Activated T-helper 2 cell treated with anti-CD3 and anti-CD28 coated beads, Interferon-gamma antibody, Interleukin-2, Interleukin-4, amounts not matched to agents 10 μg/mL and 5 μg/mL and 100 μg/mL, durations not matched to agents 14 hours and 24 hours and 36 hours (primary cell): Measurements from ENCODE around the gene RIC8B. TPM values are rescaled to one million over a fixed set of nuclear protein-coding genes. Genes with fewer than 3 reads are reported as not detected.

ENCODE experiments used
- DNase-seq: peaks from one replicate; pipeline ENCODE4 v3.0.0; 2021; ENCODE audit warnings: low spot score
- H3K27ac Mint-ChIP-seq: one replicate; pipeline ENCODE4 v1.8.0; 2021; ENCODE audit warnings: mixed read lengths
- H3K27me3 Mint-ChIP-seq: one replicate; pipeline ENCODE4 v1.8.0; 2021; ENCODE audit warnings: low read depth, mixed read lengths
- H3K36me3 Mint-ChIP-seq: one replicate; pipeline ENCODE4 v1.8.0; 2021; ENCODE audit warnings: low read depth, mixed read lengths
- H3K4me1 Mint-ChIP-seq: one replicate; pipeline ENCODE4 v1.8.0; 2021; ENCODE audit warnings: low read depth, mixed read lengths
- H3K4me3 Mint-ChIP-seq: one replicate; pipeline ENCODE4 v1.8.0; 2021; ENCODE audit warnings: low read depth, mild to moderate bottlenecking, moderate library complexity, mixed read lengths
- H3K9me3 Mint-ChIP-seq: one replicate; pipeline ENCODE4 v1.8.0; 2021; ENCODE audit warnings: mixed read lengths
- intact Hi-C: fragments of 100-400 bp; cut with micrococcal nuclease; formaldehyde crosslinking; loops from one replicate; pipeline ENCODE4 v1.15.1; 2023
- total RNA-seq: library from RNA; stranded (reverse); gene quantifications from 2 replicates; pipeline ENCODE4 v1.2.3, GENCODE V29; 2022

Gene RIC8B
- total RNA-seq, 1 donor from 2014 or later, result 11.4 TPM

- DNase-seq, result no peak
- intact Hi-C loops, result no loop called here
- Mint-ChIP-seq H3K9me3 (no peaks in the 10 kb centered on the region), H3K27ac (no peak overlapping the region), H3K27me3 (peaks cover 3% of the 10 kb centered on the region), H3K36me3 (no peaks in the 10 kb centered on the region), H3K4me3 (no peak overlapping the region), H3K4me1 (peaks cover 29% of the 10 kb centered on the region)
Measured at GRCh38 chr12:106764738-106765137, 9.7 kb upstream of the RIC8B start.

DNA sequence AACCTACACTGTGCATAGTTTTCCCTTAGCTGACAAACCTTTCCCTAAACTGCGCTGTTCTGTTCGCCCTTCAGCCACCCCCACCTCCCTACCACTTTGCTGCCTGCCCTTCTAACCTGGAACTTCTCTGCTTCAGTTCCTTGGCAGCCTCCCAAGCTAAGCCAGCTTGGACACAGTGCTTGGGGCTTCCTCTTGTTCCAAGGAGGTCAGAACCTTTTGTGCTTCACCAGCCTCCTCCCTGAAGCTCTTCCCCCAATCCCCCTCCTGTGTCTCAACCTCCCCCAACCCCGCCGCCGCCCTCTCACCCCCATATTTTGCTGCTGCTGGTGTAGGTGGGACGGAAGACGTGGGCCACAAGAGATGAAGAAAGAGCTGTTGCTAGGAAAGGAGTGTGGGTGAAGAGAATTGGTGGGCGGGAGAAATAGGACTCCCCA is 8.1 kb upstream of the RIC8B start:
- no peak overlapping the region for H3K4me3 Mint-ChIP-seq

GRCh38 chr12:106767206-106767605 is 7.3 kb upstream of the RIC8B start:
- peaks cover 5% of the 10 kb centered on the region for H3K27me3 Mint-ChIP-seq
- no peak for DNase-seq
- no peaks in the 10 kb centered on the region for H3K36me3 Mint-ChIP-seq
- peaks cover 21% of the 10 kb centered on the region for H3K4me1 Mint-ChIP-seq
- no peak overlapping the region for H3K4me3 Mint-ChIP-seq
- intact Hi-C loops, result no loop called here
- no peaks in the 10 kb centered on the region for H3K9me3 Mint-ChIP-seq
- no peak overlapping the region for H3K27ac Mint-ChIP-seq

More for the DNA sequence above, 8.1 kb upstream of the RIC8B start:
- Mint-ChIP-seq H3K4me1 (peaks cover 21% of the 10 kb centered on the region), H3K9me3 (no peaks in the 10 kb centered on the region), H3K27me3 (peaks cover 5% of the 10 kb centered on the region), H3K27ac (no peak overlapping the region), H3K36me3 (no peaks in the 10 kb centered on the region)
- intact Hi-C loops, result no loop called here
- no peak for DNase-seq

GRCh38 chr12:106767954-106768822 is 6.3 kb upstream of the RIC8B start:
- H3K36me3 Mint-ChIP-seq, result no peaks in the 10 kb centered on the region
- DNase-seq, result no peak
- H3K4me1 Mint-ChIP-seq, result peaks cover 21% of the 10 kb centered on the region
- H3K9me3 Mint-ChIP-seq, result no peaks in the 10 kb centered on the region
- H3K27ac Mint-ChIP-seq, result no peak overlapping the region
- intact Hi-C loops, result no loop called here
- H3K4me3 Mint-ChIP-seq, result no peak overlapping the region
- peaks cover 5% of the 10 kb centered on the region for H3K27me3 Mint-ChIP-seq

- no peaks in the 10 kb centered on the region for H3K9me3 Mint-ChIP-seq
- H3K27me3 Mint-ChIP-seq, result peaks cover 5% of the 10 kb centered on the region
- no peak for DNase-seq
- H3K27ac Mint-ChIP-seq, result no peak overlapping the region
- peaks cover 21% of the 10 kb centered on the region for H3K4me1 Mint-ChIP-seq
- H3K36me3 Mint-ChIP-seq, result no peaks in the 10 kb centered on the region
- H3K4me3 Mint-ChIP-seq, result no peak overlapping the region
- intact Hi-C loops, result no loop called here
Measured at GRCh38 chr12:106769078-106769477, 5.4 kb upstream of the RIC8B start.

- intact Hi-C loops, result no loop called here
- Mint-ChIP-seq H3K4me1 (peaks cover 21% of the 10 kb centered on the region), H3K36me3 (no peaks in the 10 kb centered on the region), H3K4me3 (no peak overlapping the region), H3K27me3 (peaks cover 5% of the 10 kb centered on the region), H3K27ac (no peak overlapping the region), H3K9me3 (no peaks in the 10 kb centered on the region)
- no peak for DNase-seq
Measured at GRCh38 chr12:106769546-106769945, 4.9 kb upstream of the RIC8B start.

- Mint-ChIP-seq H3K27ac (no peak overlapping the region), H3K4me1 (peaks cover 32% of the 10 kb centered on the region), H3K9me3 (no peaks in the 10 kb centered on the region), H3K4me3 (no peak overlapping the region), H3K27me3 (peaks cover 5% of the 10 kb centered on the region), H3K36me3 (no peaks in the 10 kb centered on the region)
- no peak for DNase-seq
- intact Hi-C loops, result loop anchor here (10.0 kb wide), 1 partner anchor 417 kb away; the partner anchor contains the start of gene POLR3B
Measured at GRCh38 chr12:106771425-106771824, 3.1 kb upstream of the RIC8B start.

GRCh38 chr12:106773286-106774004 is 1.0 kb upstream of the RIC8B start:
- Mint-ChIP-seq H3K36me3 (no peaks in the 10 kb centered on the region), H3K9me3 (no peaks in the 10 kb centered on the region), H3K27ac (peak overlapping the region; percentile 92), H3K4me1 (peaks cover 18% of the 10 kb centered on the region), H3K27me3 (peaks cover 5% of the 10 kb centered on the region), H3K4me3 (peak overlapping the region; percentile 96)
- no peak for DNase-seq
- intact Hi-C loops, result loop anchor here (1.0 to 10.0 kb wide), 4 partner anchors 141 to 419 kb away; partner anchors contain the start of genes CRY1, POLR3B and TMEM263

DNA sequence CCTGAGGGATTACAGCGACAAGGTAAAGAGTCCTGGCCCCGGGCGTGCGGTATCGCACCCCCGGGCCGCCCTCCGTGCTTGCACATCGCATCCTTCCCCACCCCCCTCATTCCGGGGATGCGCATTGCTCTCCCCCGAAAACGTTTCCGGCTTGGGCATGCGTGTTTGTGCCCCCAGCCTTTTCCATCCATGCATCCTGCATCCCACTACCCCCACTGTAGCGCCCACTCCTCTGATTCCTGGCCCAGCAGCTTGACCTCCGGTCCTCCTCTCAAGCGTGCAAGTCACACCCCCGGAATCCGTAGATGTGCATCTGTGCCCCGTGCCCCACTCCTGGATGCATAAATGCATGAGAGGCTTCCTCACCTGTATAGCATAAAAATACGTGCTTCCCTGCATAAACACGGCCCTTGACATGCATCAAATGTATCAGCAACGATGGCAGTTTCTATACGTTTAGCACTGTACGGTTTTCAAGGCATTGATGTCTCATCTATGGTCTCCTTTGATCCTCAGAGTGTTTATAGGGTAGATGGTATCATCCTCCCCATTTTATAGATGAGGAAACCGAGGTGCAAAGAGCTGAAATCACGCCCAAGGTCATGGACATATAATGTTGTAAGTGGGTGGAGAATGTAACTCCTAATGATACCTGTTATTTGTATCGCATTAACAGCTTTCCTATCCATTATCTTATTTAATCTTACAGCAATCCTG is 484 bp downstream of the RIC8B start:
- Mint-ChIP-seq H3K4me1 (peaks cover 18% of the 10 kb centered on the region), H3K36me3 (no peaks in the 10 kb centered on the region), H3K27ac (peak overlapping the region; percentile 92), H3K9me3 (no peaks in the 10 kb centered on the region), H3K4me3 (peak overlapping the region; percentile 96), H3K27me3 (no peaks in the 10 kb centered on the region)
- intact Hi-C loops, result loop anchor here (1.0 to 10.0 kb wide), 4 partner anchors 140 to 420 kb away; partner anchors contain the start of genes CRY1, POLR3B and TMEM263
- peak; percentile 15 for DNase-seq

DNA sequence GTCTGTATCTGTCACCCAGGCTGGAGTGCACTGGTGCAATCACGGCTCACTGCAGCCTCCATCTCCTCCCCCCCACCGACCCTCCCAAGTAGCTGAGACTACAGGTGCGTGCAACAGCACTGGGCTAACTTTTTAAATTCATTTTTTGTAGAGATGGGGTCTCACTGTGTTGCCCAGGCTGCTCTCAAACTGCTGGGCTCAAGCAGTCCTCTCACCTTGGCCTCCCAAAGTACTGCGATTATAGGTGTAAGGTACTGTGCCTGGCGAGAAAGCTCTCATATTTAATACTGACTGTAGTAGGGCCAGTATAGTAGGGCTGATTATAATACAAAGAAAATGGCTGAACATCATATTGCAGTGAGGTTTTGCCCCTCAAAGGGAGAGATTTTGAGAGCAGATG is 2.4 kb downstream of the RIC8B start:
- Mint-ChIP-seq H3K27me3 (no peaks in the 10 kb centered on the region), H3K27ac (no peak overlapping the region), H3K36me3 (no peaks in the 10 kb centered on the region), H3K4me3 (no peak overlapping the region), H3K4me1 (peaks cover 18% of the 10 kb centered on the region), H3K9me3 (no peaks in the 10 kb centered on the region)
- no peak for DNase-seq
- intact Hi-C loops, result loop anchor here (10.0 kb wide), 1 partner anchor 422 kb away; the partner anchor contains the start of gene POLR3B

DNA sequence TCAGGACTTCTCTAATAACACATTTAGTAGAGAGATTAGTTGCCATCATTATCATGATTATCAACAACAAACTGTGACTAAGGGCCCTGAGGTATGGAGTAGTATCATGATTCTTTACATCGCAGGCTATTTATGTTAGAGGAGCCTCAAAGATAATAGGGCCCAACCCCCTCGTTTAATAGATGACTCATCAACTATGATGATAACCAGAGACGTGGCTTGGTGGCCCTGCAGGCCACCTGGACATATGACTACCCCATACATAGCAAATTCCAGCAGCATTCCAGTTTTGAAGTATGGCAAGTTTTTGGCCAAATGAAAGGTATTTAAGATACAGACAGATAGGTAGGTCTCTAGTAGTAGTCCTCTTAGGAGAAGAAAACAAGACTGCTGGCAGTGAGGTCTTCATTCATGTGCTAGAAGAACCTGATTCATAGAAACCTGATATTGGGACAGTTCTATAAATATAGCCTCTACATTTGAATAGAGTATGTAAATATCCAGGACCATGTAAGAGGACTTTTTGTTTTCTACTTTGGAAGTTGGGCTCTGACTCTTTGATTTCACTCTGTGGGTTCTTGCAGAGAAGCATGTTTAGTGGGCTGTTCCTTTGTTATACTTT is 5.6 kb downstream of the RIC8B start:
- Mint-ChIP-seq H3K27ac (no peak overlapping the region), H3K4me1 (peaks cover 14% of the 10 kb centered on the region), H3K4me3 (no peak overlapping the region), H3K9me3 (no peaks in the 10 kb centered on the region), H3K36me3 (peaks cover 7% of the 10 kb centered on the region), H3K27me3 (no peaks in the 10 kb centered on the region)
- DNase-seq, result no peak
- intact Hi-C loops, result no loop called here

DNA sequence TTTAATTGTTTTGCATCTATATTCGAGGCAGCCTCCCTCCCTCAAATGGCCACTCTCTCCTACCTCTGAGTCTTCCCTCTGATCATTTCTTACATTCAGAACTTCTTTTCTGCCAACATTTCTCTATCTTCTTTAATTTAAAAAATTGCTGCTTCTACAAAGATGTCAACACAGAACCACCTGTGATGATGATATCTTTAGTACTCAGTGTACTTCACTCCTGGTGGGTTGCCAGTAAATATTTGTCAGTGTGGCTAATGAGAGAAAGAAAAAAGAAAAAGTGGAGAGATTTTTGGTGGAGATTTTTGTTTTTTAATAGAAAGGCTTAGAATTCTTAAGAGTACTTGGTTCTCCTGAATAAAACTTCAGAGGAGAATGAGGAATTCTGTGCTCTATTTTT is 8.1 kb downstream of the RIC8B start:
- DNase-seq, result no peak
- Mint-ChIP-seq H3K27me3 (no peaks in the 10 kb centered on the region), H3K9me3 (no peaks in the 10 kb centered on the region), H3K36me3 (peaks cover 20% of the 10 kb centered on the region), H3K4me3 (no peak overlapping the region), H3K4me1 (no peaks in the 10 kb centered on the region), H3K27ac (no peak overlapping the region)
- intact Hi-C loops, result no loop called here
